ENCODE results near the gene IQCF5.
"Not testable (repeated sequence)": the region's sequence is repeated elsewhere in the genome, so short reads cannot be mapped to it uniquely, and the experiment has no call there.

Gene IQCF5

DNA sequence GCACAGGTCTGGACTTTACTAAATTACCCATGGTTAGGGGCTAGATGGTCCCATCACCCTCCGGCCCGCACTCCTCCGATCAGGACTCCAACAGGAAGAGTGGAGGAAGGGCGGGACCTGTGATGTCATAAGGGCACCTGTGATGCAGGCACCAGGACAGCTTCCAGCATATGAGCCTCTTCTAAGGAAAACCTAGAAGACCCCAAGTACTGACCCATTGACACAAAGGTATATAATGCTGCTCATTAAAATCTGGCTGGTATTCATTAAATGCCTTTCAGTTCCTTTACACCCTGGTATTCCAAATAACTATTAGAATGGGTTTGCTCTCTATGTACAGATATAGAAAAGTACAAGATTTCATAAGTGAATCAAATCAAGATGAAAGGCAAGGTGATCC is at the start of gene IQCF5:
TSS of gene IQCF5 (minus strand) at position 101 of the 400 bp plus-strand sequence. CDS start at position 31, 70 bp downstream.
- DNase-seq: no peak

DNA sequence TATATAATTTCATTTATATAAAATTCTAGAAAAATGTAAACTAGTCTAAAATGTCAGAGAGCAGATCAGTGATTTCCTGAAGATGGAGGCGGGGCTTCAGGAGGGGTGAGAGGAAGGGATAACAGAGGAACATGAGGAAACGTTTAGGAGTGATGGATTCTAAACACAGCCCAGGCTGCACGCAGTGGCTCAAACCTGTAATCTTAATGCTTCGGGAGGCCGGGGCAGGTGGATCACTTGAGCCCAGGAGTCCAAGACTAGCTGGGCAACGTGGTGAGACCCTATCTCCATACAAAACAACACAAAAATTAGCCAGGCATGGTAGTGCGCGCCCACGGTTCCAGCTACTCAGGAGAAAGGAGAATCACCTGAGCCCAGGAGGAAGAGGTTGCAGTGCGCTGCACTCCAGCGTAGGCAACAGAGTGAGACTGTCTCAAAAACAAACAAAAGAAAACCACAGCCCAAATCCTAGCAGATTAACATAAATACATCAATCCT is 45.7 kb upstream of the IQCF5 start:
- DNase-seq: no peak

DNA sequence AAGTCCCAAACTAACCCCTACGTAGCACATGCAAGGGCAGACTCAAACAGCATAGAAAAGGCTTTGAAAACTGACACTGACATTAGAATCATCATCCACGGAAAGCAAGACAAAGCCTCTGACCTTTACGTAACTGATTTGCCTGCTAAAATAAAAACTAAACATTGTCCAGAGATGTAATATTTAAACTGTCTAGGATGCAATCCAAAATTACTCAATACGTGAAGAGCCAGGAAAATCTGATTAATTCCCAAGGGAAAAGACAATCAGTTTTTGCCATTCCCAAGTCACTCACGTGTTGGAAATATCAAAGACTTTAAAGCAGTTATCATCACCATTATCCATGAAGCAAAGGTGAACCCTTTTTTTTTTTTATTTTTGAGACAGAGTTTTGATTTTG is 41.0 kb upstream of the IQCF5 start:
- no peak for DNase-seq

DNA sequence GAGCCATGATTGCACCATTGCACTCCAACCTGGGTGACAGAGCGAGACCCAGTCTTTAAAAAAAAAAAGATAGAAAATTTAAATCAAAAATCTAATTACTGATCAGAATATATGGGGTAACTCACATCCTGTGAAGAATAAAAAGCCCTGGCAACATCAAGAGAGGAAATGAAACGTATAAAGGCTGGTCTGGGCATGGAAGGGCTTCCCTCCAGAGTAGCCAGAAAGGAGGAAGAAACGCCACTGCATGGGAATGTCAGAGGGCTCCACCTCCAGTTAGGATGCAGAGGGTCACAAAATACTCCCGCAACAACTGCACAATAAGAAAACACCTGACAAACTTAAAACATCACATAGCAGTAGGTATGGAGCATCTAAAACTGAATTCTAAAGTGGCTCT is 32.6 kb upstream of the IQCF5 start:
- no peak for DNase-seq

DNA sequence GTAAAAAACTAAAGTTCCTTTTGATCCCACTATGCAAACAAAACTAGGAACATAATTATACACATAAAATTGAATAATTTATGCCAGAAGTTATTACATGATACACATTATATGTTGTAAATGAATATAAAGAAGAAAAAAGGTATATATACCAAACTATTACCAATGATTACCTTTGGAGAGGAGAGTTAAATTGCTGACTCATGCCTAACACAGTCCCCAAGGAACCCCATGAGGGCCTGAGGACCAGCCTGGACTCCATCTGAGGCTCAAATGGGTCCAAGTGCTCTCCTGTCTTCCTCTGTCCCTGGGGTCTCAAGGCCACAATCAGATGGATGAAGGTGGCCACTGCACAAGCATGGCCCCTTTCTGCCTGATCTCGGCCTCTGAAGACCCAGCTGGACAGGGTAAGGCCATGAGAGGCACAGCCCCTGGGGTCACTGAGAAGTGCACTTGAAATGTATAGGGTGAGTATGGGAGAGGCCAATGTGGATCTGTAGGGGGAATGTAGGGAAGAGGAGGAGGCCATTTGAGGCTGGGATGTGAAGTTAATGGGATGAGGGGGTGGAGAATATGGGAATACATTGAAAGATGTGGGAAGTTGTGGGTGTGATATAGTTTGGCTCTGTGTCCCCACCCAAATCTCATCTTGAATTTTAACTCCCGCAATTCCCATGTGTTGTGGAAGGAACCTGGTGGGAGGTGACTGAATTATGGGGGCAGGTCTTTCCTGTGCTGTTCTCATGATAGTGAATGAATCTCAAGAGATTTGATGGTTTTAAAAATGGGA is 28.8 kb upstream of the IQCF5 start:
- DNase-seq: no peak

DNA sequence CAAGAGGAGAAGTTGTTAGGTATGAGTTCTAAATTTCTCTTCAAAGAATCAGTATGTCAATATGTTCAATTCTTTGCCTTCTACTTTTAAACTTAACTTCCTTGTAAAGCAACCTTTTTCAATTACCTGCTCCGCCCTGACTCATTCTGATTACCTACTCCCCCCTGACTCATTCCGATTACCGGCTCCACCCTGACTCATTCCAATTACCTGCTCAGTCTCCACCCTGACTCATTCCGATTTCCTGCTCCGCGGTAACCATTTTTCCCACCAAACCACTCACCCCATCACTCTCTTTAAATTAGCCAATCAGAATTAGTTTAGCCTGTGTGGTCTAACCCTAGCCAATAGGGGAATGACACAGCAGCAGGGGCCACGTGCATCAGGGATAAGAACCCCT is 27.0 kb upstream of the IQCF5 start:
- DNase-seq: not testable (repeated sequence)

DNA sequence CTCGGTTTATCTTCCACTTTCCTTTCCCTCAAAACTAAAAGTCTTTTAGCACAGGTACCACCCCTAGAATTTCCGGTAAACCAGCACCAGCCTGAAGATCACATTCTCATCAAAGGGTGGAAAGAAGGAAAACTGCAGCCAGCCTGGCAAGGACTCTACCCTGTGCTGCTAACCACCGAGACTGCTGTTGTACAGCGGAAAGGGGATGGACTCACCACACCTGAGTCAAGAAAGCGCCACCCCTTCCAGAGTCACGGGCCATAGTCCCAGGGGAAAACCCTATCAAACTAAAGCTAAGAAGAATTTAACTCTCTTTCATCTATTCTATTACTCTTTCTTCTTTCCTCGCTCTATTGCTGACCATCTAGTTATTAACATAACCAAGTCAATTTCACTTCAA is 24.6 kb upstream of the IQCF5 start:
- DNase-seq: not testable (repeated sequence)

DNA sequence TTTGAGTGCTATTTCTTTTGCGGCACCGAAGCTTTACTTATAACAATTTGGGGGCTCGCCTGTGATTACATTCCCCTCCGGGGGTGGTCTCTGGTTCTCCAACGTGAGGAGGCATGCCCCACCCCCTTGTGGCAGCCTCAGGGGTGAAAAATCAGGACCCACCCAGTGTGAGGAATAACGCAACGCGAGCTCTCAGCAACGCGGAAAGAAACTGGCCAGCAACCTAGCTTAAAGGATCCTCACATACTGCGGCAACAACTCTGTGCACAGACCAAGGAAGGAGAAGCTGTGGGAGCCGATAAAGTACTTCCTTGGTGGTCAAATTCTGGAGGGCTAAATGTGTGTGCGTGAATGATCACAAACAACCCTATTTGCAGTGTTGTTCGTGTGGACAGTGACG is 22.0 kb upstream of the IQCF5 start:
- DNase-seq: no peak

DNA sequence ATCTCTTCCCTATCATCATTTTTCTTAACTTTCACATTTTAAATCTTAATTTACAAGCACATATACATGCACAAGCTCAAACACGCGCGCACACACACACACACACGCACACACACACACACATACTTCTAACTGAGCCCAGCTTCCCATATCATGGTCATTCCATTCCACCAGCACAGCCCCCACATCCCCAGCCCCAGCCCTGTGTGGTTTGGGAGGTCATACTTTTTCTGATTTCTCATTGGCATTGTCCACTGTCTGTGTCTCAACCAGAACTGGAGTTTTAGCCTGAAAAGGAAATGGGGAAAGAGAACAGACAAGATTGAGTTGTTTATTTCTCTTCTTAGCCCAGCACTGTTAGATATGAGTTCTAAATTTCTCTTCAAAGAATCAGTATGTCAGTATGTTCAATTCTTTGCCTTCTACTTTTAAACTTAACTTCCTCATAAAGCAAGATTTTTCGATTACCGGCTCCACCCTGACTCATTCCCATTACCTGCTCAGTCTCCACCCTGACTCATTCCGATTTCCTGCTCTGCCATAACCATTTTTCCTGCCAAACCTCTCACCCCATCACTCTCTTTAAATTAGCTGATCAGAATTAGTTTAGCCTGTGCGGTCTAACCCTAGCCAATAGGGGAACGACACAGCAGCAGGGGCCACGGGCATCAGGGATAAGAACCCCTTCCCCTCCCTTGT is 21.4 kb upstream of the IQCF5 start:
- no peak for DNase-seq

DNA sequence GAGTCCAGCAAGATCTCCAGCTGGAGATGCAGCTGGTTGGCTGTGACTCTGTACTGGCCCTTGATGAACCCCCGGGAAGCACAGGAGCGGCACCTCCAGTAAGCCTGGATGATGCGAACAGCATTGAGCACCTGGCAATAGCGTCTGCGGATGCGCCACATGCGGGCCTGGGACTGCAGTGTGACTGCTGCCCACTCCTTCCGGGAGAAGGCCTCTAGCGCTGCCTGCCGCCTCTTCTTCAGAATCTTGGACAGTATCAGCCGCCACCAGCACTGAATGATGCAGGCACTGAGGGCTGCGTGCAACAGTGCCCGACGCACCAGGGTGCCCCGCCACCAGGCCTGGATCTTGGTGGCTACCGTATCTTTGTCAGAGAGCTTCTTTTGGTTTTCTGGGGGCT is 19.5 kb upstream of the IQCF5 start:
- DNase-seq: no peak

DNA sequence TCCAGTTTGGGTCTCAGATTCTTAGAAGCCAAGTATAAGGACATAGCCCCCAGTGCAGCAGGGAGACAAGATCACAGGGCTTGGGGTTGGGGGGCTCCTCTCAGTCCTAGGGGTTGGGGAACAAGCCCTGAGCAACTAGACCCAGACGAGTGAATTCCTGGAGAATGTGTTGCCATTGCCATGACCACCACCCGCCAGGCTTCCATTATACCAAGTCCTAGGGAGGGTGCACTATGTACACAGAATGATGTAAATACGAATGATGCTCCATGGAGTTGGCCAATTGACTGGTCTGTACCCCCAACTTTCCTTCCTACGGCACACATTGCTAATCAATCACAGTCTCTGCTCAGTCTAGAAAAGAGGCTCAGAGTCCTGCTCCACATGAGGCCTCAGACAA is 19.0 kb upstream of the IQCF5 start:
- no peak for DNase-seq

DNA sequence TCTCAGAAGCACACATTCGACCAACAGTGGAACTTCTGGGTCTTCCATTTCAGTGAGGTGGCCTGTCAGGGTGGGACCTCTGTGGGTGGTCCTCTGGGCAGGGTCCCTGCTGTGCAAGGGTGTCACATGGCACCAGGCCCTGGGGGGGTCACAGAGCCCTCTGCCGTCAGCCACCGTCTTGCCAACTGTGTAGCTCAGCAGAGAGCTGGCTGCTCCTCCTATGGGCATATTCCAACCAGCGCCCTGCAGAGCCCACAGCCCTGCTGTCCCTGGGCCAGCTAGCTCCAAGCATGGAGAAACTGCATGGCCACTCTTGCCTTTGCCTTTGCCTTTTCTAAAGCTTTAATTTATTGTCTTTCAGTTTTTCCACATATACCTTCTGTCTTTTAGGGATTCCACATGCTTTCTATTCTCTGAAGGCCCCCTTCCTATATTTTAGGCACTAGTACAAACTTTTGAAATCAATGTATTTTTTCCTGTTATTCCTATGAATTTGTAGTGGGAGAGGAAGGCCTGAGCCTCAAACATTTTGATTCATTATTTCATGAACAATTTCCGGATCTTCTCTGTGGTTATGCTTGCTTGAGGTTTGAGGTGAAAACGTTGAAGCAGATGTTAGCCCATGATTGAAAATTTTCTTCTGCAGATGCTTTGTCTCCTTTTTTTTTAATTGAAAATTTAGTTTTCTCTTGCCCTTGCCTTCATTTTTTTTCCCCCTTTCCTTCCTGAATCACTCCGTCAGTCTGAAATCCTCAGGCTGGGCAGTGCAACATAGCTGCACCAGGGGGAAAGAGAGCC is 16.0 kb upstream of the IQCF5 start:
- DNase-seq: no peak

DNA sequence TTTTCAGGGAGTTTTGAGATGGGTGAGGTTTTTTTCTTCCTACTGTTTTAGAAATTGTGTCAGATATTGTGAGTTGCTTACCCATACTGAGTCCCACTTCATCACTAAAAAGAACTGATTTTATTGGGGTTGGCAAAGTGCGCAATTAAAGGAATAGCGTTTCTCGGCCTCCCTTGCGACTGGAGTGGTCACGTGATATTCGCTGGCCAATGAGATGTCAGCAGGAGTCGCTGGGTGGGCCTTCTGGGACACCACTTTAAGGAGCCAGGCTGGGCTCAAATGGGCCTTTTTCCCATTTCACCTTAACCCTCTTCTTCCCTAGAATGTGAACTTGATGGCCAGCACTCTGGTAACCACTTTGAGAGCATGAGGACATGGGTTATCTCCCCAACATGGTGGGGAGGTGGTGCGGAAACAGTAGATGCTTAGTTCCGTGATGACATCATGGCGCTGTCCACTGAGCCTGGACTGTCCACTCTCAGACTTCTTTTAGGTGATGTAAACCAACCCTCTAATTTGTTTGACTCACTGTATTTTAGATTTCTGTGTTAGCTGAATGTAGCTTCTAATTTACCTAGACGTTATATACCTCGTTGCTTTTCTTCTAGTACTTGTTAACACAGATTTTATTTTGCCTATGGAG is 13.2 kb upstream of the IQCF5 start:
- DNase-seq: no peak

DNA sequence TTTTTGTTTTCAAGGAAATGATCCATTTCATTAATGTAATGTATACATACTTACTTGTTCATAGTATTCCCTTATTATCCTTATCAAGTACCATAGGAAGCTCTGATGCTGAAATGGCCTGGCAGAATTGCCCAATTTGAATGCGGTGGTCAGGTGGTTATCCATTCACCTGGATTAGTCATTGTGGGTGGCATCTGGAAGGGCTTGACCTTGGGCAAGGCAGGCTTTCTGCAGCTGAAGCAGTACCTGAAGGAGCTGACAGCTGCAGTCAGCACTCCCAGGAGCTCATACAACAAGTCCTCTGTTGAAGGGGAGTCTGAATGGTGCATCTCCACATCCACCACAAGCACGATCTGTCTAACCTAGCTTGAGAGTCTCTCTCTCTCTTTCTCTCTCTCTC is 12.2 kb upstream of the IQCF5 start:
- DNase-seq: no peak

DNA sequence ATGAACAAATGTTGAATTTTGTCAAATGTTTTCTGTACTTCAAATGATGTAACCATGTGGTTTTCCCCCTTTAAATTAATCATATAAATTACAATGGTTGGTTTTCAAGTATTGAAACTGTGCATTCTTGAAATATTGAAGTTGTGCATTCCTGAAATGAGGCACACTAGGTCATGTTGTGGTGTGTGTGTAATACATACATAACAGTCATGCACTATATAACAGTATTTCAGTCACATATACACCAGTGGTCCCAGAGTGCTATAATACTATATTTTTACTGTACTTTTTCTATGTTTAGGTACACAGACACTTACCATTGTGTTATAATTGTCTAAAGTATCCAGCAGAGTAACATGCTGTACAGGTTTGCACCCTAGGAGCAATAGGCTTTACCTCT is 11.0 kb upstream of the IQCF5 start:
- DNase-seq: no peak

DNA sequence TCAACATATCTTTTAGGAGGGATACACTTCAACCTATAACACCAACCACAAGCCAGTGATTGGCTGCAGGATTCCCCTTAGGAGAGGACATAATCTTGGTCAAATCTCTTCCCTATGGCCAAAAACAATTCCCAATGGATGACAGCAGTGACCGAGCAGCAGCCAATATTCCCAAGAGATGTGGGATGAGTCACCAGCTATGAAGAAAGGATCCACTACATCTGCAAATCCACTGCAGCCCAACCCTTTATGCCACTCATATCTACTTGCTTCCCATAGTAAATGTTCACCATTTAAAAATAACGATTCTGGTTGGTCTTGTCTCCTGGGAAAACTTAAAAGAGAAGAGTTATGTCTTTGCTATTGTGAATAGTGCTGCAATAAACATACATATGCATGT is 4.5 kb upstream of the IQCF5 start:
- DNase-seq: no peak

DNA sequence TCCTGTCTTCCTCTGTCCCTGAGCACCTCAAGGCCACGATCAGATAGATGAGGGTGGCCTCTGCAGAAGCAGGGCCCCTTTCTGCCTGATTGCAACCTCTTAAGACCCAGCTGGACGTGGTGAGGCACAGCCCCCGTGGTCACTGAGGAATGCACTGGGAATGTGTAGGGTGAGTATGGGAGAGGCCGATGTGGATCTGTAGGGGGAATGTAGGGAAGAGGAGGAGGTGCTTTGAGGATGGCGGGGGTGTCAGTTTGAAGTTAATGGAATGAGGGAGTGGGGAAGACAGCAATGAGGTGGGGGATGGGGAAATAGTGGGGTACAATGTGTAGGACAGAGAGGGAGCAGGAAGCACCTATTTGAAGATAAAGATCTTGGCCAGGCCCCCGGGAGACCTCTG is 785 bp upstream of the IQCF5 start:
- no peak for DNase-seq

DNA sequence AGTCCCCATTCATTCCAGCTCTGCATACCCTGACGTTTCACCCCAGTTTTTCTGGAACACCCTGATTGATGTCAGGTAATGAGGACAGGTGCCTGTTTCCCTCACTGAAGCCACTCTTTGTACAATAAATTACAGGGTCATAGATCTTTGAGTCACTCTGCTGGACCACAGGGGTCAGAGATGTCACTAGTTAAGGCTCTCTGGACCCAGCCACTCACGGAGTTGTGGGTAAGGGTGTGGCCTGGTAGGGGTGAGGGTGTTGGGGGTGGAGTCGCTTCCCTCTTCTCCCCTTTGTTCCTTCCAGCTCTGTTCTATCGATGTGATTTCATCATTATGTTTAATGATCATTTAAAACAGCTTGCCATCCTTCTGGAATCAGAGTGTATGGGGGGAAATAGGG is 512 bp downstream of the IQCF5 start:
- no peak for DNase-seq

DNA sequence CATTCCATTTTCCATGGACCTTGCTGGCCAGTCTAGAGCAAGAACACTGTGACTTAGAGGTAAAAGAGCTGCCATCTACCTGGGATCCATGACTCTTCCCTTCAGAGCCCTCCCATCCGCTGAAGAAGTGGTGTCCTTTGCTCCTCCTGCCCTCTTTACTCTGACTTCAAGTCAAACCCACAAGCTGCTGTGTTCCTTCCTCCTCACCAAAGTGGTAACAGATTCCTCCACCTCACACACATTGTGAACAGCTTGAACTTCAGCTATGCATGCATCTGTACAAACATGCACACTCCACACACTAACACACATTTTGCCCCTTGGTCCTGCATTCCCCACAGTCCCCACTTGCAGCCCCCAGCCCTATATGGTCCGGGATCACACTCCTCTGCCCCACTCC is 990 bp downstream of the IQCF5 start:
- no peak for DNase-seq

DNA sequence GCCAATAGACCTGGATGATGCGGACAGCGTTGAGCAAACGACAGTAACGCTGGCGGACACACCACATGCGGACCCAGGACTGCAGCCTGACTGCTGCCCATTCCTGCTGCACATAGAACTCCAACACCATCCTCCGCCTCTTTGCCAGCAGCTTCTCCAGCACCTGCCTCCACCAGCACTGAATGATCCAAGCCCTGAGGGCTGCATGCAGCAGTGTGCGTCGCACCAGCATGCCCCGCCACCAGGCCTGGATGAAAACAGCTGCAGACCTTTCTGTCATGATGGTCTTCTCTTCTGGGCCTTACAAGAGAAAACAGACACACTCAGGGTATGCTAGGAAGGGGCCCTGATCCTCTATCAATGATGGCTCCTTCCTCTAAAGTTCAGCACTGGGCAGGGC is 1.5 kb downstream of the IQCF5 start:
- no peak for DNase-seq

DNA sequence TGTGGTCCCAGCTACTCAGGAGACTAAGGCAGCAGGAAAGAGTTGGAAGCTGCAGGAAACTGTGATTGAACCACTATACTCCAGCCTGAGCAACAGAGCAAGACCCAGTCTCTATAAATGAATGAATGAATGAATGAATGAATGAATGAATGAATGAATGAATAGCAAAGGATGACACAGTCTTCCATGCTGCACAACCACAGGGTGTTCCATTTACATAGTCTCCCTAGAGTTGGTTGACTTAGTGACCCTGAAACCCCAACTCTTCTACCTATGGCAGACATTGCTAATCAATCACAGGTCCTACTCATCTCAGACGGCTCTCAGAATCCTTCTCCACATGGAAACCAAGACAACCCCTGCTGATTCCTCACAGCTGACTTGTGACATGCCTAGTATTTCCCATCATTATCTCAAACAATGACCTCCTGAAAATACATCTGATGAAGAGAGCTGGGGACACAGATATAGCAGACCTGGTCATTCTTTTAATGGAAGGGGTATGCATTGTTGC is 2.1 kb downstream of the IQCF5 start:
- no peak for DNase-seq

DNA sequence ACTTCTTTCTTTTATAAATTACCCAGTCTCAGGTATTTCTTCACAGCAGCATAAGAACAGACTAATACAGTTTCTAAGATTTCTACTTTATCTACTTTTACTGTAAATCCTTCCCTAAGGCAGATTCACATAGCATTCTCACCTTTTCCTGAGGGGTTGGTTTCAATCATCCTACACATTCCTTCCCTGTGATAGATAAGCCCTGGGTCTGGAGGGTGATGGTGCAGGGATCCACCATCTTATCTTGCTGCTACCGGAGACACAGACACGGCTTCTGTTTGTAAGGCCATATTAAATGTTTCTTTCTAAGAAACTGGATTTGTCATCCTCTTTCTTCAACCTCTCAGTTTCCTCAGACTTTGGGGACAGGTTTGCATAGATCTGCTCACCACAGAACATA is 6.1 kb downstream of the IQCF5 start:
- DNase-seq: no peak

DNA sequence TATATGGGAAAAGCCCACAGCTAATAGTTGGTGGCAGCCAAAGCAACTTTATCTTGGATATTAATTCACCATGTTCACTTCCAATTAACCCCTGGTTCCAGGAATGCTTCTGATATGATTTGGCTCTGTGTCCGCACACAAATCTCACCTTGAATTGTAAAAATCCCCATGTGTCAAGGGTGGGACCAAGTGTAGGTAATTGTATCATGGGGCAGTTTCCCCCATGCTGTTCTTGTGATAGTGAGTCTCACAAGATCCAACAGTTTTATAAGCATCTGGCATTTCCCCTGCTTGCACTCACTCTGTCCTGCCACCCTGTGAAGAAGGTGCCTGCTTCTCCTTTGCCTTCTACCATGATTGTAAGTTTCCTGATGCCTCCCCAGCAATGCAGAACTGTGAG is 6.5 kb downstream of the IQCF5 start:
- DNase-seq: not testable (repeated sequence)
